Vagina (tissue), 2 donors: Measurements from ENCODE around the gene SOCS4.

Source experiments
- CTCF ChIP-seq, 3 experiments: fragments of 450-650 bp in 2 of 3; fragments of 200-600 bp in 1 of 3; sonication (generic) in 1 of 3; IDR thresholded peaks; one replicate each; pipeline ENCODE4 v1.5.1; 2017 to 2019; ENCODE audit warnings: antibody characterized with exemption in 3 of 3, mild to moderate bottlenecking in 2 of 3, moderate library complexity in 2 of 3
- POLR2AphosphoS5 ChIP-seq, 2 donors: sonication (generic); formaldehyde crosslinking; IDR thresholded peaks; one replicate each; pipeline ENCODE4 v1.9.0; 2017; ENCODE audit warnings: antibody characterized with exemption in 2 of 2, mild to moderate bottlenecking in 2 of 2, low read depth in 1 of 2; ENCODE audit not compliant: insufficient read depth in 1 of 2

DNA sequence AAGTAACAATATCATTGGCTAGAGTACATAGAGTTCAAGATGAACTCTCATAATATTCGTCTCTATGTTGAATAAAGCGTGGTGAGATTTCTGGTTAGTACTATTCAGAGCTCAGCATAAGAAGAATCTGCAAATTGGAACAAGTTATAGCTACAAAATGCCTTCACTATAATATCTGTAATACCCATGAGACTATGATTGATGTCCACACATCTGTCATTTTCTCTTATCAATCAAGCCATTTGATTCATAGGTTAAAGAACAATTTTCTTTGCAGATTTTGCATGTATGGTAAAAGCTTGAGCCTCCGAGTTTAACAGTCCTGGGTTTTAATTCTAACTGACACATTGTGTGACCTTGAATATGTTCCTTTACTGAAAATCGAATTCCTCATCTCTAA, 1.4 kb downstream of the SOCS4 start:
- TF ChIP-seq CTCF (IDR thresholded peaks at IDR 0.05) (no peak), POLR2AphosphoS5 (IDR thresholded peaks at IDR 0.05; ENCODE audit: insufficient read depth in 1 of 2, low read depth in 1 of 2) (no peak)
